K562 (cell line): ENCODE measurements around the gene CALCOCO2. TPM values are rescaled to one million over a fixed set of nuclear protein-coding genes. Genes with fewer than 3 reads are reported as not detected.

Experiments used
- CBX3 ChIP-seq, 2 experiments: IDR thresholded peaks; 1 replicate in 1 of 2; 2 replicates in 1 of 2; pipeline ENCODE4 v1.6.1; 2012; ENCODE audit warnings: inconsistent platforms in 2 of 2, low read length in 2 of 2, borderline replicate concordance in 1 of 2, control low read depth in 1 of 2
- CREM ChIP-seq: IDR thresholded peaks from 2 replicates; pipeline ENCODE4 v1.6.1; 2014; ENCODE audit warnings: antibody characterized with exemption, low read depth
- CXXC5 ChIP-seq: fragments of 250-450 bp; sonication (Bioruptor Pico); IDR thresholded peaks from 2 replicates; pipeline ENCODE4 v1.8.0; 2022; ENCODE audit warnings: inconsistent platforms, mild to moderate bottlenecking, moderate library complexity
- HMG20A ChIP-seq: fragments of 450-650 bp; formaldehyde crosslinking; conservative IDR thresholded peaks from 2 replicates; pipeline ENCODE4 v1.4.0; 2020; ENCODE audit warnings: mild to moderate bottlenecking, mixed read lengths
- KDM1A ChIP-seq, 2 experiments: fragments of 450-650 bp; IDR thresholded peaks; 2 replicates each; pipeline ENCODE4 v1.6.1; 2016; ENCODE audit warnings: mild to moderate bottlenecking in 2 of 2
- PRDM10 ChIP-seq: fragments of 450-650 bp; IDR thresholded peaks from 2 replicates; pipeline ENCODE4 v1.6.1; 2018; ENCODE audit not compliant: partially characterized antibody
- PRMT5 ChIP-seq: sonication (generic); formaldehyde crosslinking; IDR thresholded peaks from 2 replicates; pipeline ENCODE4 v1.5.0; 2020; ENCODE audit warnings: missing genetic modification reagents
- SAP30 ChIP-seq: fragments of 200-600 bp; sonication (generic); IDR thresholded peaks from 2 replicates; pipeline ENCODE4 v1.6.1; 2012; ENCODE audit warnings: borderline replicate concordance, low read depth, mild to moderate bottlenecking, moderate library complexity, low read length, control low read depth, inconsistent platforms; ENCODE audit not compliant: insufficient read depth, poor library complexity, severe bottlenecking
- SMARCE1 ChIP-seq: fragments of 450-650 bp; IDR thresholded peaks from 2 replicates; pipeline ENCODE4 v1.7.1; 2016; ENCODE audit warnings: mild to moderate bottlenecking
- U2AF1 ChIP-seq: fragments of 200-400 bp; formaldehyde crosslinking; optimal IDR thresholded peaks from 2 replicates; pipeline ENCODE3; 2017; ENCODE audit warnings: mild to moderate bottlenecking, low read depth, low read length, moderate library complexity
- ZFP1 ChIP-seq: fragments of 450-650 bp; formaldehyde crosslinking; IDR thresholded peaks from 2 replicates; pipeline ENCODE4 v1.4.0; 2020; ENCODE audit warnings: mild to moderate bottlenecking, mixed read lengths
- ZNF584 ChIP-seq: fragments of 200-800 bp; sonication (Bioruptor generic); IDR thresholded peaks from 2 replicates; pipeline ENCODE4 v1.6.1; 2016; ENCODE audit warnings: low read depth, mild to moderate bottlenecking, missing genetic modification characterization, missing compliant biosample characterization
- polyA plus RNA-seq, 8 experiments: library from polyadenylated mRNA; depleted of rRNA in 4 of 8; stranded (reverse) in 5 of 8; unstranded in 3 of 8; fragments of >200 nt; fragmentation: Nextera tagmentation in 2 of 8; fragmentation: Illumina TruSeq in 1 of 8; extraction: Ambion mirVana in 2 of 8; extraction: Trizol in 1 of 8; gene quantifications; 2 replicates each; pipeline versions ENCODE4 v1.2.1 to v1.2.3, GENCODE V29; 2011 to 2014; ENCODE audit warnings: inconsistent platforms in 1 of 8, missing spikeins in 1 of 8
- total RNA-seq, 7 experiments: library from RNA; depleted of rRNA in 6 of 7; stranded (reverse); fragments of >200 nt in 6 of 7; fragmentation: Illumina TruSeq in 2 of 7; extraction: Trizol in 2 of 7; gene quantifications; 2 replicates each; pipeline versions ENCODE4 v1.2.1 to v1.2.3, GENCODE V29; 2011 to 2021; ENCODE audit warnings: low replicate concordance in 1 of 7
- TF ChIP-seq, protein P1 (sequence below): fragments of 450-650 bp; IDR thresholded peaks from 2 replicates; pipeline ENCODE4 v1.6.1; 2016; ENCODE audit warnings: low read depth, mild to moderate bottlenecking, moderate library complexity
- TF ChIP-seq, protein P2 (sequence below), 2 experiments: fragments of 450-650 bp; formaldehyde crosslinking in 1 of 2; IDR thresholded peaks; 2 replicates each; pipeline versions ENCODE4 v1.4.0 to v1.6.1; 2014 to 2020; ENCODE audit warnings: mild to moderate bottlenecking in 2 of 2, borderline replicate concordance in 1 of 2, low read depth in 1 of 2

Gene CALCOCO2
- total and polyA plus RNA-seq, 9 of the 15 experiments (the other 6 are each of a cell fraction or from before 2014, with no cell fraction given): 24.1 to 87.3 (median 67.5) TPM

DNA sequence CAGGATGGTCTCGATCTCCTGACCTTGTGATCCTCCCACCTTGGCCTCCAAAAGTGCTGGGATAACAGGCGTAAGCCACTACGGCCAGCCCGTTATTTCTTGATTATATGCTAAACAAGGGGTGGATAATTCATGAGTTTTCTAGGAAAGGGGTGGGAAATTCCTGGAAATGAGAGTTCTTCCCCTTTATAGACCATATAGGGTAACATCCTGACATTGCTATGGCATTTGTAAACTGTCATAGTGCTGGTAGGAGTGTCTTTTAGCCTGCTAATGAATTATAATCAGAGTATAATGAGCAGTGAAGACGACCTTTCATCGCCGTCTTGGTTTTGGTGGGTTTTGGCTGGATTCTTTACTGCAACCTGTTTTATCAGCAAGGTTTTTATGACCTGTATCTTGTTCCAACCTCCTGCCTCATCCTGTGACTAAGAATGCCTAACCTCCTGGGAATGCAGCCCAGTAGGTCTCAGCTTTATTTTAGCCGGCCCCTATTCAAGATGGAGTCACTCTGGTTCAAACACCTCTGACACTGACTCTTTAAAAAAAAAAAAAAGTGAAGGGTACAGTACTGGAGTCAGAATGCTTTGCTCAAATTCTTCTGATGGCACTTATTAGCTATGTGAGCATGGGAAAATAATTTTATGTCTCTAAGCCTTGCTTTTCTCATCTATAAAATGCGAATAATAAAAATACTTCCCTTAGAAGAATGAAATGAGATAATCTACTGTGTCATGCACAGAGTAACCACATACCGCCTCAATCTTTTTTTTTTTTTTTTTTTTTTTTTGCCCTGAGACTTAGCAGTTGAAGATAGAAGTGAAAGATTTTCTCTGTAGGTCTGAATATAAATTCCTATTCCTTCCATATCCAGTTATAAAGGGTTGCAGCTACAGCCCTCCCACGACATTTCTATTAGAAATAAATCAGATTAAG, 5.1 kb upstream of the CALCOCO2 start (continued):
- no peak for TF ChIP-seq PRDM10
- no peak for TF ChIP-seq CREM
- TF ChIP-seq SAP30: no peak
- TF ChIP-seq CBX3 (IDR thresholded peaks at IDR 0.05; ENCODE audit: borderline replicate concordance in 1 of 2, low read length in 2 of 2): no peak
- TF ChIP-seq, protein P1, sequence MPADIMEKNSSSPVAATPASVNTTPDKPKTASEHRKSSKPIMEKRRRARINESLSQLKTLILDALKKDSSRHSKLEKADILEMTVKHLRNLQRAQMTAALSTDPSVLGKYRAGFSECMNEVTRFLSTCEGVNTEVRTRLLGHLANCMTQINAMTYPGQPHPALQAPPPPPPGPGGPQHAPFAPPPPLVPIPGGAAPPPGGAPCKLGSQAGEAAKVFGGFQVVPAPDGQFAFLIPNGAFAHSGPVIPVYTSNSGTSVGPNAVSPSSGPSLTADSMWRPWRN: no peak
- no peak for TF ChIP-seq KDM1A (IDR thresholded peaks at IDR 0.05)
- TF ChIP-seq U2AF1: no peak
- no peak for TF ChIP-seq SMARCE1
- TF ChIP-seq, protein P2, sequence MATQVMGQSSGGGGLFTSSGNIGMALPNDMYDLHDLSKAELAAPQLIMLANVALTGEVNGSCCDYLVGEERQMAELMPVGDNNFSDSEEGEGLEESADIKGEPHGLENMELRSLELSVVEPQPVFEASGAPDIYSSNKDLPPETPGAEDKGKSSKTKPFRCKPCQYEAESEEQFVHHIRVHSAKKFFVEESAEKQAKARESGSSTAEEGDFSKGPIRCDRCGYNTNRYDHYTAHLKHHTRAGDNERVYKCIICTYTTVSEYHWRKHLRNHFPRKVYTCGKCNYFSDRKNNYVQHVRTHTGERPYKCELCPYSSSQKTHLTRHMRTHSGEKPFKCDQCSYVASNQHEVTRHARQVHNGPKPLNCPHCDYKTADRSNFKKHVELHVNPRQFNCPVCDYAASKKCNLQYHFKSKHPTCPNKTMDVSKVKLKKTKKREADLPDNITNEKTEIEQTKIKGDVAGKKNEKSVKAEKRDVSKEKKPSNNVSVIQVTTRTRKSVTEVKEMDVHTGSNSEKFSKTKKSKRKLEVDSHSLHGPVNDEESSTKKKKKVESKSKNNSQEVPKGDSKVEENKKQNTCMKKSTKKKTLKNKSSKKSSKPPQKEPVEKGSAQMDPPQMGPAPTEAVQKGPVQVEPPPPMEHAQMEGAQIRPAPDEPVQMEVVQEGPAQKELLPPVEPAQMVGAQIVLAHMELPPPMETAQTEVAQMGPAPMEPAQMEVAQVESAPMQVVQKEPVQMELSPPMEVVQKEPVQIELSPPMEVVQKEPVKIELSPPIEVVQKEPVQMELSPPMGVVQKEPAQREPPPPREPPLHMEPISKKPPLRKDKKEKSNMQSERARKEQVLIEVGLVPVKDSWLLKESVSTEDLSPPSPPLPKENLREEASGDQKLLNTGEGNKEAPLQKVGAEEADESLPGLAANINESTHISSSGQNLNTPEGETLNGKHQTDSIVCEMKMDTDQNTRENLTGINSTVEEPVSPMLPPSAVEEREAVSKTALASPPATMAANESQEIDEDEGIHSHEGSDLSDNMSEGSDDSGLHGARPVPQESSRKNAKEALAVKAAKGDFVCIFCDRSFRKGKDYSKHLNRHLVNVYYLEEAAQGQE (IDR thresholded peaks at IDR 0.05; ENCODE audit: borderline replicate concordance): peak; percentile 15; the same call in 1 of the 2 replicates
- TF ChIP-seq, protein P2 (CRISPR knock-in tag; IDR thresholded peaks at IDR 0.05; ENCODE audit: low read depth): no peak
- peak; percentile 96 for TF ChIP-seq CXXC5
- TF ChIP-seq ZNF584 (CRISPR knock-in tag): peak; percentile 100
- TF ChIP-seq HMG20A: peak; percentile 45; the same call in 1 of the 2 replicates
- no peak for TF ChIP-seq PRMT5 (CRISPR knock-in tag)
- TF ChIP-seq ZFP1 (CRISPR knock-in tag): peak; percentile 89
